Measurements from ENCODE around the gene C19orf25.

GRCh38 chr19:1495799-1496713 lies 17.0 kb upstream of the C19orf25 start:
- TF ChIP-seq, protein P1, sequence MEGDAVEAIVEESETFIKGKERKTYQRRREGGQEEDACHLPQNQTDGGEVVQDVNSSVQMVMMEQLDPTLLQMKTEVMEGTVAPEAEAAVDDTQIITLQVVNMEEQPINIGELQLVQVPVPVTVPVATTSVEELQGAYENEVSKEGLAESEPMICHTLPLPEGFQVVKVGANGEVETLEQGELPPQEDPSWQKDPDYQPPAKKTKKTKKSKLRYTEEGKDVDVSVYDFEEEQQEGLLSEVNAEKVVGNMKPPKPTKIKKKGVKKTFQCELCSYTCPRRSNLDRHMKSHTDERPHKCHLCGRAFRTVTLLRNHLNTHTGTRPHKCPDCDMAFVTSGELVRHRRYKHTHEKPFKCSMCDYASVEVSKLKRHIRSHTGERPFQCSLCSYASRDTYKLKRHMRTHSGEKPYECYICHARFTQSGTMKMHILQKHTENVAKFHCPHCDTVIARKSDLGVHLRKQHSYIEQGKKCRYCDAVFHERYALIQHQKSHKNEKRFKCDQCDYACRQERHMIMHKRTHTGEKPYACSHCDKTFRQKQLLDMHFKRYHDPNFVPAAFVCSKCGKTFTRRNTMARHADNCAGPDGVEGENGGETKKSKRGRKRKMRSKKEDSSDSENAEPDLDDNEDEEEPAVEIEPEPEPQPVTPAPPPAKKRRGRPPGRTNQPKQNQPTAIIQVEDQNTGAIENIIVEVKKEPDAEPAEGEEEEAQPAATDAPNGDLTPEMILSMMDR (IDR thresholded peaks at IDR 0.05) = no peak
- TF ChIP-seq POLR2A (IDR thresholded peaks at IDR 0.05; ENCODE audit: low read depth) (no peak), EP300 (IDR thresholded peaks at IDR 0.05) (no peak), POLR2AphosphoS5 (IDR thresholded peaks at IDR 0.05) (no peak)

All from esophagus muscularis mucosa (tissue), 4 donors.